SH-SY5Y (cell line): ENCODE results near the gene YARS2.

Experiments used
- GATA2 ChIP-seq: IDR thresholded peaks from 2 replicates; pipeline ENCODE4 v1.6.1; 2011; ENCODE audit warnings: mild to moderate bottlenecking, low read depth, low read length
- GATA3 ChIP-seq: IDR thresholded peaks from 2 replicates; pipeline ENCODE4 v1.6.1; 2011; ENCODE audit warnings: low read depth, mild to moderate bottlenecking, low read length, moderate library complexity

- no peak for TF ChIP-seq GATA2
- no peak for TF ChIP-seq GATA3
Measured at GRCh38 chr12:32785557-32785956, 29.9 kb upstream of the YARS2 start.
